NCI-H510A treated with DMSO at 0.1 percent for 48 hours (cell line): ENCODE results near the gene VCX.
"Not testable (repeated sequence)": the region's sequence is repeated elsewhere in the genome, so short reads cannot be mapped to it uniquely, and the experiment has no call there.

Experiments used
- DNase-seq: peaks from one replicate; lab custom pipeline; 2025; lab: John Stamatoyannopoulos, UW

The VCX gene

GRCh38 chrX:7842871-7843270 lies at the start of gene VCX:
TSS of gene VCX (plus strand) at chrX:7843171. CDS start at chrX:7843204, 33 bp downstream.
- DNase-seq = not testable (repeated sequence)

GRCh38 chrX:7798327-7798726 lies 44.6 kb upstream of the VCX start:
- DNase-seq = no peak

- no peak for DNase-seq
Measured at GRCh38 chrX:7801711-7802110, 41.3 kb upstream of the VCX start.

GRCh38 chrX:7815166-7815805 lies 27.7 kb upstream of the VCX start:
- no peak for DNase-seq

- no peak for DNase-seq
Measured at GRCh38 chrX:7828594-7828993, 14.4 kb upstream of the VCX start.

GRCh38 chrX:7841084-7841805 lies 1.7 kb upstream of the VCX start:
- DNase-seq = no peak

GRCh38 chrX:7852166-7852565 lies 9.2 kb downstream of the VCX start:
- no peak for DNase-seq

- DNase-seq = no peak
Measured at GRCh38 chrX:7872042-7872441, 29.1 kb downstream of the VCX start.

GRCh38 chrX:7876957-7877356 lies 34.0 kb downstream of the VCX start:
- no peak for DNase-seq

- no peak for DNase-seq
Measured at GRCh38 chrX:7889135-7889534, 46.2 kb downstream of the VCX start.

- DNase-seq = no peak
Measured at GRCh38 chrX:7889680-7890079, 46.7 kb downstream of the VCX start.

- no peak for DNase-seq
Measured at GRCh38 chrX:7891928-7892327, 49.0 kb downstream of the VCX start.
